Astrocyte of the cerebellum (primary cell): ENCODE data around the gene PLK5.
"Not testable (repeated sequence)": the region's sequence is repeated elsewhere in the genome, so short reads cannot be mapped to it uniquely, and the experiment has no call there.

Experiments
- DNase-seq: peaks from one replicate; pipeline ENCODE4 v3.0.0-alpha.2; 2011; ENCODE audit warnings: low read depth
- H3K4me3 ChIP-seq: 2 replicates; pipeline ENCODE4 v1.5.1; 2011; ENCODE audit warnings: mild to moderate bottlenecking, low read depth, low read length, moderate library complexity
- CTCF ChIP-seq: IDR thresholded peaks from 2 replicates; pipeline ENCODE4 v1.5.1; 2012; ENCODE audit warnings: low read length, low read depth, moderate library complexity, mild to moderate bottlenecking; ENCODE audit errors: missing control alignments
- in situ Hi-C: cut with HindIII; loops from 2 replicates; pipeline ENCODE4 v1.10.0; 2017; ENCODE audit warnings: low sequenced_read_pairs

PLK5 gene

GRCh38 chr19:1526979-1527649 is 3.2 kb downstream of the PLK5 start:
- in situ Hi-C loops, result no loop called here

GRCh38 chr19:1527650-1528309 is 3.9 kb downstream of the PLK5 start:
- no peak for TF ChIP-seq CTCF

More at GRCh38 chr19:1526979-1527649, 3.2 kb downstream of the PLK5 start:
- no peak for DNase-seq
- no peak for TF ChIP-seq CTCF
- H3K4me3 ChIP-seq, result no peak overlapping the region

GRCh38 chr19:1528596-1529429 is 4.9 kb downstream of the PLK5 start:
- no peak overlapping the region for H3K4me3 ChIP-seq
- in situ Hi-C loops, result no loop called here
- no peak for DNase-seq
- no peak for TF ChIP-seq CTCF

More at GRCh38 chr19:1527650-1528309, 3.9 kb downstream of the PLK5 start:
- no peak overlapping the region for H3K4me3 ChIP-seq
- in situ Hi-C loops, result no loop called here
- no peak for DNase-seq

GRCh38 chr19:1529430-1529816 is 5.5 kb downstream of the PLK5 start:
- DNase-seq, result no peak
- TF ChIP-seq CTCF, result no peak
- in situ Hi-C loops, result no loop called here
- no peak overlapping the region for H3K4me3 ChIP-seq

GRCh38 chr19:1530856-1531255 is 7.0 kb downstream of the PLK5 start:
- in situ Hi-C loops, DNase-seq, H3K4me3 ChIP-seq: not testable (repeated sequence)

GRCh38 chr19:1531587-1531986 is 7.7 kb downstream of the PLK5 start:
- TF ChIP-seq CTCF, result no peak
- H3K4me3 ChIP-seq, result no peak overlapping the region
- in situ Hi-C loops, result no loop called here
- DNase-seq, result no peak
